HG02678 (cell line): ENCODE results near the gene TMEM220.
A peak's percentile ranks its signal among the peaks of the same experiment; 100 is the strongest.
"Not testable (repeated sequence)": the region's sequence is repeated elsewhere in the genome, so short reads cannot be mapped to it uniquely, and the experiment has no call there.

Experiments
- ATAC-seq: cut with Tn5 transposase; IDR thresholded peaks from one replicate; pipeline ENCODE4 v1.9.1; 2021; ENCODE audit warnings: mild to moderate bottlenecking, moderate library complexity; ENCODE audit not compliant: unreplicated experiment

The TMEM220 gene

GRCh38 chr17:10731408-10731879, 1.6 kb upstream of the TMEM220 start:
- no peak for ATAC-seq

- ATAC-seq: not testable (repeated sequence)
These were observed 424 bp upstream of the TMEM220 start for GRCh38 chr17:10730247-10730646.

- no peak for ATAC-seq
These were observed 1.4 kb downstream of the TMEM220 start for GRCh38 chr17:10728331-10728892.

- ATAC-seq: no peak
These were observed 2.6 kb downstream of the TMEM220 start for GRCh38 chr17:10727192-10727591.

GRCh38 chr17:10726196-10726595, 3.6 kb downstream of the TMEM220 start:
- ATAC-seq: no peak

GRCh38 chr17:10725262-10725661, 4.6 kb downstream of the TMEM220 start:
- no peak for ATAC-seq

- no peak for ATAC-seq
These were observed 5.2 kb downstream of the TMEM220 start for GRCh38 chr17:10724546-10725195.

GRCh38 chr17:10718547-10718946, 11.3 kb downstream of the TMEM220 start:
- ATAC-seq: no peak

GRCh38 chr17:10716218-10716617, 13.6 kb downstream of the TMEM220 start:
- no peak for ATAC-seq

GRCh38 chr17:10713318-10713717, 16.5 kb downstream of the TMEM220 start:
- ATAC-seq: no peak

- ATAC-seq: no peak
These were observed 24.1 kb downstream of the TMEM220 start for GRCh38 chr17:10705727-10706126.

GRCh38 chr17:10702574-10702973, 27.2 kb downstream of the TMEM220 start:
- ATAC-seq: no peak

GRCh38 chr17:10699856-10700255, 30.0 kb downstream of the TMEM220 start:
- no peak for ATAC-seq

GRCh38 chr17:10698096-10698818, 31.6 kb downstream of the TMEM220 start:
- ATAC-seq: no peak

GRCh38 chr17:10697092-10698081, 32.4 kb downstream of the TMEM220 start, which contains the start of the genes ADPRM and SCO1:
Gene ADPRM, plus strand, starts transcription at chr17:10697594. Its CDS starts 7,333 bp downstream, at chr17:10704927.
Gene SCO1, minus strand, starts transcription at chr17:10697533. Its CDS starts 26 bp downstream, at chr17:10697507.
- ATAC-seq: peak; percentile 94

- ATAC-seq: not testable (repeated sequence)
These were observed 33.9 kb downstream of the TMEM220 start for GRCh38 chr17:10695875-10696407.

GRCh38 chr17:10687499-10687898, 42.3 kb downstream of the TMEM220 start:
- no peak for ATAC-seq

- no peak for ATAC-seq
These were observed 46.0 kb downstream of the TMEM220 start for GRCh38 chr17:10683853-10684252.

- no peak for ATAC-seq
These were observed 47.9 kb downstream of the TMEM220 start for GRCh38 chr17:10681866-10682446.

- no peak for ATAC-seq
These were observed 55.1 kb downstream of the TMEM220 start for GRCh38 chr17:10674704-10675103.
